Peyer's patch (tissue), 4 donors: ENCODE measurements around the gene ELAVL1. TPM values are rescaled to one million over a fixed set of nuclear protein-coding genes. Genes with fewer than 3 reads are reported as not detected.
A peak's percentile ranks its signal among the peaks of the same experiment; 100 is the strongest.

Experiments used
- DNase-seq, 3 donors: peaks; one replicate each; pipeline ENCODE4 v3.0.0-alpha.2; 2017 to 2019
- H3K27ac ChIP-seq, 4 donors: fragments of 200-600 bp; sonication (generic); one replicate each; pipeline ENCODE4 v1.5.1; 2016 to 2019
- H3K27me3 ChIP-seq, 2 donors: fragments of 200-600 bp; sonication (generic); one replicate each; pipeline ENCODE4 v1.5.1; 2019
- H3K36me3 ChIP-seq, 3 donors: fragments of 200-600 bp; sonication (generic); one replicate each; pipeline ENCODE4 v1.5.1; 2016 to 2019
- H3K4me1 ChIP-seq, 4 donors: fragments of 200-600 bp; sonication (generic); one replicate each; pipeline ENCODE4 v1.5.1; 2016 to 2019
- H3K4me3 ChIP-seq, 4 donors: fragments of 200-600 bp; sonication (generic); 1 replicate in 3 of 4; 2 replicates in 1 of 4; pipeline ENCODE4 v1.5.1; 2016 to 2019; ENCODE audit warnings: mild to moderate bottlenecking in 1 of 4
- H3K9me3 ChIP-seq, 4 donors: fragments of 200-600 bp; sonication (generic); one replicate each; pipeline ENCODE4 v1.5.1; 2016 to 2019; ENCODE audit warnings: mild to moderate bottlenecking in 1 of 4
- CTCF ChIP-seq, 6 experiments: fragments of 450-650 bp in 4 of 6; fragments of 200-600 bp in 2 of 6; sonication (generic) in 1 of 6; IDR thresholded peaks; one replicate each; pipeline ENCODE4 v1.5.1; 2017 to 2019; ENCODE audit warnings: antibody characterized with exemption in 6 of 6, mild to moderate bottlenecking in 3 of 6, moderate library complexity in 1 of 6
- POLR2A ChIP-seq, 2 donors: fragments of 450-650 bp; IDR thresholded peaks; one replicate each; pipeline ENCODE4 v1.5.1; 2017; ENCODE audit warnings: antibody characterized with exemption in 2 of 2, mild to moderate bottlenecking in 2 of 2, moderate library complexity in 2 of 2
- total RNA-seq, 4 donors: library from RNA; depleted of rRNA; stranded (reverse); fragments of >200 nt; gene quantifications; one replicate each; pipeline ENCODE4 v1.1.0, GENCODE V29; 2016

The ELAVL1 gene
- total RNA-seq, 4 donors from 2014 or later: 21.0 to 41.7 (median 25.9) TPM

GRCh38 chr19:7988307-7988706 lies 17.1 kb downstream of the ELAVL1 start:
- Histone ChIP-seq H3K27ac (no peak overlapping the region), H3K36me3 (peaks cover 0 to 60% (median 0%) of the 10 kb centered on the region in 3 donors), H3K4me1 (peaks cover 0 to 9% (median 0%) of the 10 kb centered on the region in 4 donors), H3K27me3 (no peaks in the 10 kb centered on the region), H3K4me3 (no peak overlapping the region), H3K9me3 (no peaks in the 10 kb centered on the region)
- TF ChIP-seq CTCF (IDR thresholded peaks at IDR 0.05) (no peak), POLR2A (IDR thresholded peaks at IDR 0.05) (no peak)
- DNase-seq: no peak

- TF ChIP-seq CTCF (IDR thresholded peaks at IDR 0.05): no peak
- TF ChIP-seq POLR2A (IDR thresholded peaks at IDR 0.05): no peak
- DNase-seq: no peak
- Histone ChIP-seq H3K27ac (peak overlapping the region in 3 of 4 donors; percentile 22 to 39 (median 28)), H3K36me3 (peaks cover 0 to 71% (median 0%) of the 10 kb centered on the region in 3 donors), H3K4me3 (no peak overlapping the region), H3K4me1 (peaks cover 0 to 8% (median 0%) of the 10 kb centered on the region in 4 donors), H3K27me3 (no peaks in the 10 kb centered on the region), H3K9me3 (no peaks in the 10 kb centered on the region)
Measured at GRCh38 chr19:7987114-7987768, 18.2 kb downstream of the ELAVL1 start.

DNA sequence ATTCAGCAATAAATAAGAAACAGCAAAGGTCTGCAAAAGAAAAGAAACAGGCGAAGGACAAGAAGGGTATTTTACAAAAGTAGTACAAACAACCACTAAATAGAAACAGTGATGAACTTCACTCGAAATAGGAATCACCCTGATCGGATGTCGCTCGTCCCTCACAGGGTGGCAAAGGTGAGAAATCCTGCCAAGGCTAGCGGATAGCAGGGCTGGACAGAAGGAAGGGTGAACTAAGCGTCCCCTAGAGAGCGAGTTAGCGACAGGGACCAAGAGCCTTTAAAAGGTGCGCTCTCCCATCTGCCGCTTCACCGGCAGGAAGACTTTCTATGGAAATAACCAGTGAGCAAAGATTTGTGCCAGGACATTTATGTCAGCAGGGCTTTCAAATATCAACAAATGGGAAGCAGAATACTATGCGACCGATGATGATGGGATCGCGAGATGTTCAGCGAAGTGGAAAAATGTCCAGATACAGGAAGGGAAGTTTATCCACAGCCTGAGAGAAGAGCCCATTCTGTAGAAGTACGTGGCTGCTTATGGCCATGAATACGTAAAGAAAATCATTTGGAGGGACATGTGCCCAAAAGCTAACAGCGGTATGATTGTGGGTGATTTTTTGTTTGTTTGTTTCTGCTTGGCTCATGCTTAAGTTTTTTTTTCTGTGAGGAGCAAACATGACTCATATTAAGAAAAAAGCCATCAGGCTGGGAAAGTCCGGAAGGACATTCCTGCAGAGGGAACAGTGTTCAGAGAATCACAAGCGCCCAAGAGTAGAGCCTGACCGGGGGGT lies 18.9 kb downstream of the ELAVL1 start:
- Histone ChIP-seq H3K27ac (peak overlapping the region in 1 of 4 donors; percentile 41), H3K4me1 (peaks cover 0 to 8% (median 0%) of the 10 kb centered on the region in 4 donors), H3K27me3 (no peaks in the 10 kb centered on the region), H3K4me3 (no peak overlapping the region), H3K36me3 (peaks cover 0 to 72% (median 0%) of the 10 kb centered on the region in 3 donors), H3K9me3 (no peaks in the 10 kb centered on the region)
- DNase-seq: no peak
- TF ChIP-seq POLR2A (IDR thresholded peaks at IDR 0.05) (no peak), CTCF (IDR thresholded peaks at IDR 0.05) (no peak)

GRCh38 chr19:7985481-7985911 lies 19.9 kb downstream of the ELAVL1 start:
- H3K27ac ChIP-seq: no peak overlapping the region
- H3K4me1 ChIP-seq: peaks cover 0 to 8% (median 0%) of the 10 kb centered on the region in 4 donors
- H3K27me3 ChIP-seq: no peaks in the 10 kb centered on the region
- DNase-seq: no peak
- H3K36me3 ChIP-seq: peaks cover 0 to 71% (median 0%) of the 10 kb centered on the region in 3 donors
- TF ChIP-seq POLR2A (IDR thresholded peaks at IDR 0.05): no peak
- TF ChIP-seq CTCF (IDR thresholded peaks at IDR 0.05): no peak
- H3K4me3 ChIP-seq: no peak overlapping the region
- H3K9me3 ChIP-seq: no peaks in the 10 kb centered on the region

DNA sequence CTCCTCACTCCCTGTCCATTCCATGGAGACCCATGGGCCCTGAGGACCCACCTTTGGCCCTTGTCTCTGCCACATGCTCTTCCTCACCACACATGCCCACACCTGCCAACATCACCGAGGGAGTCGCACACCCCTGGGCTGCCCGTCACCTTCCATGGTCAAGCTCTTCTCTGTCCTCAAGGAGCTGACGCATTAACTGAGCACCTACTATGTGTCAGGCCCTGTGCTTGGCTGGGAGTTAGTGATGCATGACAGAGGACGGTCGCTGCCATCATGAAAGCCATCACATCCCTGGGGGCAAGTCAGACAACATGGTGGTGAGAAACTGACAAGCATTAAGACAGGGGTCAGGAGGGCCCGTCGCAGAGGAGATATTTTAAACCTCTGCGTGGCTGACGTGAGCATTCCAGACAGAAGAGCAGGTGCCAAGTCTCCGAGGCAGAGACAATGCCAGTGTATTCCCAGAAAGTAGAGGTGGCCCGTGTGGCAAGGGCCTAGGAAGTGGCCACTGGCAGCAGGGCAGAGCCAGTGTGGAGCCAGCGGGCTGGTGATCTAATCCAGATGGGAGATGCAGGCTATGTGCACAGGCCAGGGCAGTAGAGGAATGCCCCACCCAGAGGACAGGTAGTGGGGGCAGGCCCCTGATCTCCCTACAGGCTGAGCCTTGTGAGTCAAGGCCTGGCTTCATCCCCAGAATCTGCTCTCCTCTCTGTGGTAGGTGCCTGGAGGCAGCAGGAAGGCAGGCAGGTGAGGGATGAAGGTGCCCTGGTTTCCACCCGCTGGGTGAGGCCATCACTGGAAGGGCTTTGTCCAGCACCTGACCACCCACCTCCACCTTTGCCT lies 21.2 kb downstream of the ELAVL1 start:
- DNase-seq: no peak
- no peaks in the 10 kb centered on the region for H3K9me3 ChIP-seq
- H3K27me3 ChIP-seq: no peaks in the 10 kb centered on the region
- peaks cover 0 to 71% (median 0%) of the 10 kb centered on the region in 3 donors for H3K36me3 ChIP-seq
- TF ChIP-seq CTCF (IDR thresholded peaks at IDR 0.05) (no peak), POLR2A (IDR thresholded peaks at IDR 0.05) (no peak)
- no peak overlapping the region for H3K4me3 ChIP-seq
- peaks cover 0 to 8% (median 0%) of the 10 kb centered on the region in 4 donors for H3K4me1 ChIP-seq
- no peak overlapping the region for H3K27ac ChIP-seq
